Omental fat pad (tissue), 4 donors: ENCODE measurements around the gene PIGQ. TPM values are rescaled to one million over a fixed set of nuclear protein-coding genes. Genes with fewer than 3 reads are reported as not detected.
A peak's percentile ranks its signal among the peaks of the same experiment; 100 is the strongest.

Source experiments
- ATAC-seq: fragments of 150-250 bp; one replicate; pipeline ENCODE4 v1.9.1; 2016; ENCODE audit warnings: mild to moderate bottlenecking, moderate library complexity; ENCODE audit not compliant: low FRiP score
- DNase-seq: peaks from one replicate; pipeline ENCODE4 v3.0.0-alpha.2; 2019; ENCODE audit warnings: low spot score
- total RNA-seq, 4 donors: library from RNA; depleted of rRNA; stranded (reverse); fragments of >200 nt; gene quantifications; one replicate each; pipeline ENCODE4 v1.1.0, GENCODE V29; 2016
- TF ChIP-seq, protein P1 (sequence below), 3 donors: fragments of 450-650 bp; IDR thresholded peaks; one replicate each; pipeline ENCODE4 v1.5.1; 2016 to 2017; ENCODE audit warnings: antibody characterized with exemption in 3 of 3, mild to moderate bottlenecking in 3 of 3, moderate library complexity in 2 of 3

The PIGQ gene
- 10 to 100 TPM; 22.0 to 25.1 (median 23.8) TPM for total RNA-seq

GRCh38 chr16:569445-570254, at the start of gene PIGQ:
PIGQ (plus strand) TSS chr16:569968; CDS start chr16:574075, 4,107 bp downstream.
- ATAC-seq (peak; percentile 70), DNase-seq (peak; percentile 40)
- TF ChIP-seq, protein P1, sequence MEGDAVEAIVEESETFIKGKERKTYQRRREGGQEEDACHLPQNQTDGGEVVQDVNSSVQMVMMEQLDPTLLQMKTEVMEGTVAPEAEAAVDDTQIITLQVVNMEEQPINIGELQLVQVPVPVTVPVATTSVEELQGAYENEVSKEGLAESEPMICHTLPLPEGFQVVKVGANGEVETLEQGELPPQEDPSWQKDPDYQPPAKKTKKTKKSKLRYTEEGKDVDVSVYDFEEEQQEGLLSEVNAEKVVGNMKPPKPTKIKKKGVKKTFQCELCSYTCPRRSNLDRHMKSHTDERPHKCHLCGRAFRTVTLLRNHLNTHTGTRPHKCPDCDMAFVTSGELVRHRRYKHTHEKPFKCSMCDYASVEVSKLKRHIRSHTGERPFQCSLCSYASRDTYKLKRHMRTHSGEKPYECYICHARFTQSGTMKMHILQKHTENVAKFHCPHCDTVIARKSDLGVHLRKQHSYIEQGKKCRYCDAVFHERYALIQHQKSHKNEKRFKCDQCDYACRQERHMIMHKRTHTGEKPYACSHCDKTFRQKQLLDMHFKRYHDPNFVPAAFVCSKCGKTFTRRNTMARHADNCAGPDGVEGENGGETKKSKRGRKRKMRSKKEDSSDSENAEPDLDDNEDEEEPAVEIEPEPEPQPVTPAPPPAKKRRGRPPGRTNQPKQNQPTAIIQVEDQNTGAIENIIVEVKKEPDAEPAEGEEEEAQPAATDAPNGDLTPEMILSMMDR (IDR thresholded peaks at IDR 0.05): no peak

DNA sequence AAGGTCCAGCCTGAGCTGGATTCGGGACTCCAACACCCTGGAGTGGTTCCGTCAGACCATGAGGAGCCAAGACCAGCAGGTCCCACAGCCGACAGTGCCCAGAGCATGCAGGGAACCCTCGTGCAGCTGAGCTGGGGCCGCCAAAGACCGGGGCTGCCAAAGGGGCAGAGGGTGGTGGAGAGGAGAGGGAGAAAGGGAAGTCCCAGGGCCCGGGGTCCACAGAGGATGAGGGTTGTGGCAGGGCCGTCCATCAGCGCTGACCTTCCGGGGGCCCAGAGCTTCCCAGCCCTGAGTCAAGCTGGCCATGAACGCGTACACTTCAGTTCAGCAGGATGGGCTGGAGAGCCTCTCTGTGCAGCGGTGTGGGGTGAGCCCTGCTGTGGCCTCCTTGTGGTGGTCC, 48.9 kb upstream of the PIGQ start:
- ATAC-seq (no peak), DNase-seq (no peak)
- TF ChIP-seq, protein P1 (IDR thresholded peaks at IDR 0.05): no peak

DNA sequence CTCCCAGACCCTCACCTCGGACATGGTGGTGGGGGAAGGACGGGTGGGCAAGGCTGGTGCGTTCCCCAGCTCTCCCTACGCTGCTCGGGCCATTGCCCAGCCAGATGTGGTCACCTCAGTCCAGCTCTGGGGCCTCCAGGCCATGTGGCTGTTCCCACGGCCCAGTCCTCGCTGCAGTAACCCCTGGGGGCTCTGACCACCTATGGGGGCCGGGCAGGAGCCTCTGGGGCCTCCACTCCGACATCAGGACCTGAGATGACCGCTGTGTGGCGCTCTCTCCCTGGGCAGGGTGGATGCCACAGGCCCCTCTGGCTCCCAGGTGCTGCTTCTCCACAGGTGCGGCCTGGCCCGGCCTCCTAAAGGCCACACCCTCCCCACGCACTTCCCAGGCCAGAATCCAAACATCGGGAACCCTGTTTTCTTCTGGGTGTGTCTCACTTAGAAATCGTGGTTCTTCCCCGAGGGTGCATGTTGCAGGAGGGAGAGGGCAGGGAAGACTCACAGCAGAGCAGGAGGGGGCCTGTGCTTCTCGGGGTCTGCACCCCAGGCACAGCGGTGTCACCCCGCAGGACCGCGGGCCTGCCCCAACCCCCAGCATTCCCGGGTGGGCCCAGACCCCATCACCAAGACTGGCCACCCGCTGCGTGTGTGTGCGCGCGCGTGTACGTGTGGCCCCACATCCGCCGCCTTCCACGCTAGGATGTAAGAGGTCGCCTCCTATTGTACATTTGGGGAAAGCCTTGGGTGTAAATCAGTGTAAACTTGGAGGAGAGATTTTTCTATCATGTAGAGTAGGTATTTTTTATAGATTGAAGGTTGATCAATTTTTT, 48.2 kb upstream of the PIGQ start:
- TF ChIP-seq, protein P1 (IDR thresholded peaks at IDR 0.05): no peak
- ATAC-seq (no peak), DNase-seq (no peak)

GRCh38 chr16:522320-523096, 47.3 kb upstream of the PIGQ start:
- ATAC-seq (no peak), DNase-seq (no peak)
- TF ChIP-seq, protein P1 (IDR thresholded peaks at IDR 0.05): no peak

- TF ChIP-seq, protein P1 (IDR thresholded peaks at IDR 0.05): no peak
- ATAC-seq (no peak), DNase-seq (no peak)
These were observed 46.5 kb upstream of the PIGQ start for GRCh38 chr16:523097-523741.

GRCh38 chr16:524274-525040, 45.3 kb upstream of the PIGQ start:
- TF ChIP-seq, protein P1 (IDR thresholded peaks at IDR 0.05): no peak
- ATAC-seq (no peak), DNase-seq (no peak)
